HepG2 (cell line): Measurements from ENCODE around the gene TMEM158. TPM values are rescaled to one million over a fixed set of nuclear protein-coding genes. Genes with fewer than 3 reads are reported as not detected.

Experiments used
- ATAC-seq: fragments of 200-7000 bp; cut with Tn5 transposase; 3 replicates; pipeline ENCODE4 v1.9.1; 2020; ENCODE audit warnings: mild to moderate bottlenecking, moderate library complexity
- BruUV-seq: library from RNA; stranded (reverse); fragments of 400-500 nt; replicated peaks from 2 replicates; lab custom pipeline; 2021; lab: Mats Ljungman, UMichigan
- CTCF ChIA-PET: fragments of 300-600 bp; formaldehyde crosslinking; extraction: SDS; loops from one replicate; lab custom pipeline; 2021; ENCODE audit warnings: low total read pairs, inconsistent platforms, low intra/inter-chr PET ratio; lab: Yijun Ruan, JAX
- POLR2A ChIA-PET: fragments of 350-600 bp; sonication (Branson Sonifier 250); formaldehyde crosslinking; loops from one replicate; lab custom pipeline; 2020; ENCODE audit warnings: antibody characterized with exemption, inconsistent platforms; lab: Yijun Ruan, JAX
- DNase-seq: peaks from one replicate; pipeline ENCODE4 v3.0.0-alpha.2; 2015; ENCODE audit warnings: low spot score
- FAIRE-seq: peaks from 3 replicates; lab custom pipeline; 2011; peaks lifted over from hg19 to GRCh38; lab: Jason Lieb, UNC
- H2AFZ ChIP-seq: one replicate; pipeline ENCODE4 v1.6.1; 2011; ENCODE audit warnings: low read length, inconsistent platforms
- H3K27ac ChIP-seq: fragments of 300-600 bp; 3 replicates; pipeline ENCODE4 v1.8.0; 2011; ENCODE audit warnings: mixed run types, mild to moderate bottlenecking, mixed read lengths, low read length, inconsistent platforms; ENCODE audit not compliant: insufficient read depth; ENCODE audit errors: extremely low read length
- H3K27me3 ChIP-seq, 2 experiments: fragments of 200-600 bp in 1 of 2; 2 replicates in 1 of 2; 3 replicates in 1 of 2; pipeline versions ENCODE4 v1.6.0 to v1.8.0; 2011; ENCODE audit warnings: low read length in 2 of 2, mild to moderate bottlenecking in 2 of 2, moderate library complexity in 2 of 2, inconsistent platforms in 1 of 2; ENCODE audit not compliant: insufficient read depth in 2 of 2, control insufficient read depth in 1 of 2
- H3K36me3 ChIP-seq, 2 experiments: fragments of 200-600 bp in 1 of 2; replicated peaks in 1 of 2; 2 replicates in 1 of 2; 3 replicates in 1 of 2; pipeline versions ENCODE4 v1.5.1 to v1.8.0; 2011; ENCODE audit warnings: low read length in 2 of 2, inconsistent platforms in 1 of 2; ENCODE audit not compliant: insufficient read depth in 2 of 2, control insufficient read depth in 1 of 2
- H3K4me1 ChIP-seq: 2 replicates; pipeline ENCODE4 v1.5.1; 2012; ENCODE audit warnings: low read length, inconsistent platforms; ENCODE audit not compliant: insufficient read depth
- H3K4me2 ChIP-seq: 2 replicates; pipeline ENCODE4 v1.6.0; 2011; ENCODE audit warnings: low read depth, low read length, inconsistent platforms
- H3K4me3 ChIP-seq, 3 experiments: fragments of 200-600 bp in 1 of 3; sonication (generic), shearing (Covaris generic) in 1 of 3; replicated peaks in 1 of 3; 2 replicates each; pipeline ENCODE4 v1.5.1; 2011 to 2016; ENCODE audit warnings: low read length in 3 of 3, inconsistent platforms in 2 of 3, low read depth in 2 of 3, mild to moderate bottlenecking in 2 of 3, control low read depth in 1 of 3, mixed read lengths in 1 of 3; ENCODE audit not compliant: insufficient read depth in 1 of 3
- H3K79me2 ChIP-seq: one replicate; pipeline ENCODE4 v1.6.1; 2011; ENCODE audit warnings: low read length, inconsistent platforms; ENCODE audit not compliant: insufficient read depth
- H3K9ac ChIP-seq: 2 replicates; pipeline ENCODE4 v1.6.0; 2011; ENCODE audit warnings: mild to moderate bottlenecking, low read depth, low read length, inconsistent platforms; ENCODE audit not compliant: insufficient read depth
- H3K9me3 ChIP-seq: 2 replicates; pipeline ENCODE4 v1.5.1; 2012; ENCODE audit warnings: mild to moderate bottlenecking, low read length
- H4K20me1 ChIP-seq: 2 replicates; pipeline ENCODE4 v1.6.0; 2011; ENCODE audit warnings: inconsistent platforms, mild to moderate bottlenecking, low read length, moderate library complexity; ENCODE audit not compliant: insufficient read depth
- ATF4 ChIP-seq, 2 experiments: fragments of 450-650 bp in 1 of 2; sonication (generic) in 1 of 2; formaldehyde crosslinking; IDR thresholded peaks; 2 replicates each; pipeline versions ENCODE4 v1.5.0 to v1.8.0; 2020 to 2022; ENCODE audit warnings: mild to moderate bottlenecking in 1 of 2, missing genetic modification reagents in 1 of 2
- BRCA1 ChIP-seq: sonication (generic); formaldehyde crosslinking; IDR thresholded peaks from 2 replicates; pipeline ENCODE4 v1.4.0; 2020; ENCODE audit warnings: missing genetic modification reagents
- HES4 ChIP-seq: sonication (generic); formaldehyde crosslinking; IDR thresholded peaks from 2 replicates; pipeline ENCODE4 v1.9.0; 2021; ENCODE audit warnings: mild to moderate bottlenecking, missing genetic modification reagents, borderline replicate concordance
- MAFK ChIP-seq, 2 experiments: IDR thresholded peaks in 1 of 2; conservative IDR thresholded peaks in 1 of 2; 2 replicates each; pipeline ENCODE4 v1.6.1; 2011; ENCODE audit warnings: improper control_type of control experiment in 2 of 2, low read length in 2 of 2
- MIER3 ChIP-seq: IDR thresholded peaks from 2 replicates; pipeline ENCODE4 v1.6.1; 2016; ENCODE audit warnings: missing compliant biosample characterization, borderline replicate concordance
- THAP7 ChIP-seq: sonication (generic); formaldehyde crosslinking; IDR thresholded peaks from 2 replicates; pipeline ENCODE4 v1.8.1; 2023; ENCODE audit warnings: mild to moderate bottlenecking, missing genetic modification reagents
- THAP9 ChIP-seq: sonication (generic); formaldehyde crosslinking; IDR thresholded peaks from 2 replicates; pipeline ENCODE4; 2020; ENCODE audit warnings: missing genetic modification reagents, mild to moderate bottlenecking, borderline replicate concordance
- ZBTB7A ChIP-seq: sonication (generic); formaldehyde crosslinking; IDR thresholded peaks from 2 replicates; pipeline ENCODE4 v1.8.0; 2022; ENCODE audit warnings: mild to moderate bottlenecking, missing genetic modification reagents
- ZNF17 ChIP-seq: sonication (generic); formaldehyde crosslinking; IDR thresholded peaks from 2 replicates; pipeline ENCODE4 v1.5.0; 2020; ENCODE audit warnings: mild to moderate bottlenecking, missing genetic modification reagents
- ZNF276 ChIP-seq: sonication (generic); formaldehyde crosslinking; IDR thresholded peaks from 2 replicates; pipeline ENCODE4 v1.4.0; 2020; ENCODE audit warnings: mild to moderate bottlenecking, low read depth, missing genetic modification reagents
- ZNF292 ChIP-seq: sonication (generic); formaldehyde crosslinking; IDR thresholded peaks from 2 replicates; pipeline ENCODE4 v1.8.1; 2022; ENCODE audit warnings: mild to moderate bottlenecking, low read depth, missing genetic modification reagents, borderline replicate concordance
- ZNF329 ChIP-seq: sonication (generic); formaldehyde crosslinking; IDR thresholded peaks from 2 replicates; pipeline ENCODE4 v1.9.0; 2021; ENCODE audit warnings: low read depth, mild to moderate bottlenecking, missing genetic modification reagents
- WGBS: methylation state at CpG from one replicate; pipeline ENCODE4 v1.1.6; 2017; ENCODE audit warnings: low lambda C conversion rate; 5-methylcytosine and 5-hydroxymethylcytosine counted together
- in situ Hi-C: cut with HindIII; loops from 2 replicates; pipeline ENCODE4 v1.10.0; 2017; ENCODE audit warnings: low pct_unique_long_range_greater_than_20kb; ENCODE audit not compliant: extremely low pct_ligation_motif_present
- intact Hi-C: fragments of 100-400 bp; cut with micrococcal nuclease; formaldehyde crosslinking; loops from one replicate; pipeline ENCODE4 v1.10.0; 2022; ENCODE audit not compliant: unreplicated experiment
- polyA plus RNA-seq, 8 experiments: library from polyadenylated mRNA; depleted of rRNA in 3 of 8; stranded (reverse) in 7 of 8; unstranded in 1 of 8; fragments of >200 nt; fragmentation: Illumina TruSeq in 4 of 8; extraction: Trizol in 4 of 8; gene quantifications; 2 replicates each; pipeline versions ENCODE4 v1.2.1 to v1.2.3, GENCODE V29; 2011 to 2016; ENCODE audit warnings: low read depth in 4 of 8, missing spikeins in 1 of 8, mixed read lengths in 1 of 8; ENCODE audit not compliant: insufficient read depth in 1 of 8
- total RNA-seq, 5 experiments: library from RNA; depleted of rRNA; stranded (reverse); fragments of >200 nt; fragmentation: Illumina TruSeq; extraction: Trizol; gene quantifications; 2 replicates each; pipeline ENCODE4 v1.2.3, GENCODE V29; 2016; ENCODE audit warnings: low read depth in 1 of 5

The TMEM158 gene
- total and polyA plus RNA-seq, 2 of the 13 experiments (the other 11 are each of a cell fraction or from before 2014, with no cell fraction given), result 0.13 TPM; not detected in 1

DNA sequence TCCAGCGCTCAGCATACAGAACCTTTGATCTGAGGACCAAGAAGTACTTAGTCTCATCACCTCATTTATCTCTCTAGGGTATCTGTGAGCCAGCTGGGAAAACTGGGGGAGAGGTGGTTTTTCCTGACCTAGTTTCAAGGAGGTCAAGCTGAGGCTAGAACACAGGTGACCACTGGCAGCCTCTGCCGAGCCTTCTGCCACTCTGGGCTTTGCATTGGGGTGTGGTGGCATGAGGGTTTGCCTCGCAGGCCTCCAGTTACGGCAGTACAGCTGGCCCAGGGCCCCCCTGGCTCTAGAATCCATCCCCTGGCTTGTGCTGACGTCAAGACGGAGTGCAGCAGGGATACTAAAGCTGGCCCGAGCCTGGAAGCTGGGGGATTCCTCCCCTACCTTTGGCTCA lies 45.2 kb downstream of the TMEM158 start:
- Histone ChIP-seq H3K4me1 (peaks cover 10% of the 10 kb centered on the region), H3K36me3 (no peaks in the 10 kb centered on the region), H2AFZ (no peak overlapping the region), H3K27ac (no peak overlapping the region), H3K4me3 (no peak overlapping the region), H4K20me1 (no peaks in the 10 kb centered on the region), H3K27me3 (peaks cover 1 to 11% of the 10 kb centered on the region in 2 experiments; a peak in 3 of 5 replicates), H3K79me2 (no peaks in the 10 kb centered on the region), H3K4me2 (no peak overlapping the region), H3K9ac (no peak overlapping the region), H3K9me3 (no peaks in the 10 kb centered on the region)
- no peak for TF ChIP-seq ZBTB7A (CRISPR knock-in tag)
- no peak for TF ChIP-seq ZNF17 (CRISPR knock-in tag)
- no peak for TF ChIP-seq BRCA1 (CRISPR knock-in tag)
- TF ChIP-seq ATF4 (CRISPR knock-in tag; IDR thresholded peaks at IDR 0.05), result no peak
- no peak for TF ChIP-seq MAFK (conservative IDR thresholded peaks at IDR 0.05 in 1 of 2, IDR thresholded peaks at IDR 0.05 in 1 of 2; ENCODE audit: low read length in 2 of 2)
- 23% methylated on average over 2 of the region's 7 CpGs for WGBS
- intact Hi-C loops, result no loop called here
- POLR2A ChIA-PET, result no interaction called here
- in situ Hi-C loops, result no loop called here
- ATAC-seq, result no peak
- FAIRE-seq, result no peak
- no TSS peak for BruUV-seq
- CTCF ChIA-PET, result no interaction called here
- DNase-seq, result no peak

GRCh38 chr3:45180051-45180450 lies 46.0 kb downstream of the TMEM158 start:
- no peaks in the 10 kb centered on the region for H3K79me2 ChIP-seq
- H4K20me1 ChIP-seq, result no peaks in the 10 kb centered on the region
- intact Hi-C loops (no loop called here), in situ Hi-C loops (no loop called here)
- H3K4me3 ChIP-seq, result no peak overlapping the region
- no peak overlapping the region for H2AFZ ChIP-seq
- ATAC-seq (no peak), DNase-seq (no peak), FAIRE-seq (no peak)
- no peak overlapping the region for H3K9ac ChIP-seq
- CTCF ChIA-PET, result no interaction called here
- no peak overlapping the region for H3K27ac ChIP-seq
- H3K4me1 ChIP-seq, result peaks cover 10% of the 10 kb centered on the region
- H3K9me3 ChIP-seq, result no peaks in the 10 kb centered on the region
- 35% methylated on average over 3 of the region's 6 CpGs for WGBS
- no TSS peak for BruUV-seq
- H3K27me3 ChIP-seq, result peaks cover 1 to 5% of the 10 kb centered on the region in 2 experiments; a peak in 3 of 5 replicates
- no peak overlapping the region for H3K4me2 ChIP-seq
- no peaks in the 10 kb centered on the region for H3K36me3 ChIP-seq
- POLR2A ChIA-PET, result no interaction called here
- TF ChIP-seq THAP9 (CRISPR knock-in tag), result no peak
- TF ChIP-seq HES4 (CRISPR knock-in tag), result no peak
- no peak for TF ChIP-seq ZNF276 (CRISPR knock-in tag)
- TF ChIP-seq ZNF329 (CRISPR knock-in tag), result no peak
- TF ChIP-seq THAP7 (CRISPR knock-in tag), result no peak
- TF ChIP-seq MIER3 (CRISPR knock-in tag), result no peak
- no peak for TF ChIP-seq ZNF292 (CRISPR knock-in tag)
